SK-MEL-5 (cell line): ENCODE data around the gene NRG2. TPM values are rescaled to one million over a fixed set of nuclear protein-coding genes. Genes with fewer than 3 reads are reported as not detected.

Experiments used
- DNase-seq: peaks from one replicate; pipeline ENCODE4 v3.0.0-alpha.2; 2016; ENCODE audit warnings: low read depth, low spot score
- in situ Hi-C: cut with HindIII; loops from 2 replicates; pipeline ENCODE4 v1.10.0; 2016; ENCODE audit warnings: low sequenced_read_pairs, high pct_unique_total_duplicates, low pct_unique_long_range_greater_than_20kb
- total RNA-seq: library from RNA; depleted of rRNA; stranded (reverse); fragments of >200 nt; shearing (Covaris generic); gene quantifications from 2 replicates; pipeline ENCODE4 v1.2.3, GENCODE V29; 2014

The NRG2 gene
- total RNA-seq, 1 experiment from 2014 or later, result 7.8 TPM

- DNase-seq, result no peak
- in situ Hi-C loops, result no loop called here
Measured at GRCh38 chr5:139849942-139850341, 193.2 kb downstream of the NRG2 start.

- in situ Hi-C loops, result no loop called here
- no peak for DNase-seq
Measured at GRCh38 chr5:139849501-139849900, 193.6 kb downstream of the NRG2 start.

- in situ Hi-C loops, result no loop called here
- DNase-seq, result no peak
Measured at GRCh38 chr5:139848508-139849100, 194.5 kb downstream of the NRG2 start.

GRCh38 chr5:139847790-139848507, 195.2 kb downstream of the NRG2 start:
- no peak for DNase-seq
- in situ Hi-C loops, result no loop called here

- in situ Hi-C loops, result no loop called here
- DNase-seq, result no peak
Measured at GRCh38 chr5:139847091-139847490, 196.0 kb downstream of the NRG2 start.

- no peak for DNase-seq
- in situ Hi-C loops, result no loop called here
Measured at GRCh38 chr5:139845846-139846681, 197.0 kb downstream of the NRG2 start.

- peak; percentile 89 for DNase-seq
- in situ Hi-C loops, result no loop called here
Measured at GRCh38 chr5:139844472-139845145, 198.5 kb downstream of the NRG2 start.

GRCh38 chr5:139843991-139844390, 199.1 kb downstream of the NRG2 start:
- in situ Hi-C loops, result no loop called here
- DNase-seq, result no peak

- in situ Hi-C loops, result no loop called here
- no peak for DNase-seq
Measured at GRCh38 chr5:139842321-139842720, 200.8 kb downstream of the NRG2 start.

- peak; percentile 24 for DNase-seq
- in situ Hi-C loops, result no loop called here
Measured at GRCh38 chr5:139841549-139841948, 201.6 kb downstream of the NRG2 start.

- in situ Hi-C loops, result no loop called here
- no peak for DNase-seq
Measured at GRCh38 chr5:139839918-139840317, 203.2 kb downstream of the NRG2 start.

GRCh38 chr5:139839232-139839815, 203.8 kb downstream of the NRG2 start:
- in situ Hi-C loops, result no loop called here

GRCh38 chr5:139838381-139839197, 204.5 kb downstream of the NRG2 start:
- in situ Hi-C loops, result no loop called here
- DNase-seq, result no peak

More at GRCh38 chr5:139839232-139839815, 203.8 kb downstream of the NRG2 start:
- DNase-seq, result no peak

- no peak for DNase-seq
- in situ Hi-C loops, result no loop called here
Measured at GRCh38 chr5:139837711-139838380, 205.3 kb downstream of the NRG2 start.

- DNase-seq, result no peak
- in situ Hi-C loops, result no loop called here
Measured at GRCh38 chr5:139836469-139837208, 206.5 kb downstream of the NRG2 start.

- in situ Hi-C loops, result no loop called here
- no peak for DNase-seq
Measured at GRCh38 chr5:139835656-139836055, 207.4 kb downstream of the NRG2 start.
